Activated B cell treated with CpG ODN at 0.5 μM for 24 hours (primary cell): ENCODE results near the gene GALNT17. TPM values are rescaled to one million over a fixed set of nuclear protein-coding genes. Genes with fewer than 3 reads are reported as not detected.

Experiments used
- ATAC-seq: fragments of 200-7000 bp; cut with Tn5 transposase; one replicate; pipeline ENCODE4 v1.10.0; 2021; ENCODE audit warnings: low read depth, mild to moderate bottlenecking, moderate library complexity
- CTCF ChIA-PET: fragments of 350-600 bp; sonication (Branson Sonifier 250); formaldehyde crosslinking; loops from one replicate; lab custom pipeline; 2021; ENCODE audit warnings: antibody characterized with exemption; lab: Charles Lee
- POLR2A ChIA-PET: fragments of 350-600 bp; sonication (Branson Sonifier 250); formaldehyde crosslinking; loops from one replicate; lab custom pipeline; 2021; ENCODE audit warnings: antibody characterized with exemption; lab: Charles Lee
- DNase-seq: peaks from one replicate; pipeline ENCODE4 v3.0.0; 2022
- H3K27ac Mint-ChIP-seq: one replicate; pipeline ENCODE4 v1.8.0; 2020; ENCODE audit warnings: mixed read lengths
- H3K27me3 Mint-ChIP-seq: one replicate; pipeline ENCODE4 v1.8.0; 2021; ENCODE audit warnings: mixed read lengths
- H3K36me3 Mint-ChIP-seq: one replicate; pipeline ENCODE4 v1.8.0; 2021; ENCODE audit warnings: low read depth, mixed read lengths
- H3K4me1 Mint-ChIP-seq: one replicate; pipeline ENCODE4 v1.8.0; 2021; ENCODE audit warnings: mixed read lengths
- H3K4me3 Mint-ChIP-seq: one replicate; pipeline ENCODE4 v1.8.0; 2020; ENCODE audit warnings: mild to moderate bottlenecking, mixed read lengths
- H3K9me3 Mint-ChIP-seq: one replicate; pipeline ENCODE4 v1.8.0; 2020; ENCODE audit warnings: mixed read lengths
- intact Hi-C: fragments of 100-400 bp; cut with micrococcal nuclease; formaldehyde crosslinking; loops from one replicate; pipeline ENCODE4 v1.15.1; 2024
- total RNA-seq: library from RNA; stranded (reverse); gene quantifications from 2 replicates; pipeline ENCODE4 v1.2.3, GENCODE V29; 2022
- TF ChIP-seq, protein P1 (sequence below): fragments of 200-600 bp; IDR thresholded peaks from one replicate; pipeline ENCODE4 v1.8.0; 2022; ENCODE audit warnings: antibody characterized with exemption, mild to moderate bottlenecking

GALNT17 gene
- total RNA-seq, 1 donor from 2014 or later, result not detected

DNA sequence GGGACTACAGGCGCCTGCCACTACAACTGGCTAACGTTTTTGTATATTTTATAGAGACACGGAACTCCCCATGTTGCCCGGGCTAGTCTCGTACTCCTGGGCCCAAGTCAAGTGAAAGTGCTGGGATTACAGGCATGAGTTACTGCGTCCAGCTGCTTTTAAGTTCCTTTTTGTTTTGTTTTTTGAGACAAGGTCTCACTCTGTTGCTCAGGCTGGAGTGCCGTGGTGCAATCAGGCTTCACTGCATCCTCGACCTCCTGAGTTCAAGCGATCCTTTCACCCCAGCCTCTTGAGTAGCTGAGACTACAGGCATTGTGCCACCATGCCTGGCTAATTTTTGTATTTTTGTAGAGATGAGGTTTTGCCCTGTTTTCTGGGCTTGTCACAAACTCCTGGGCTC is 155.0 kb downstream of the GALNT17 start:
- CTCF ChIA-PET, result no interaction called here
- TF ChIP-seq, protein P1, sequence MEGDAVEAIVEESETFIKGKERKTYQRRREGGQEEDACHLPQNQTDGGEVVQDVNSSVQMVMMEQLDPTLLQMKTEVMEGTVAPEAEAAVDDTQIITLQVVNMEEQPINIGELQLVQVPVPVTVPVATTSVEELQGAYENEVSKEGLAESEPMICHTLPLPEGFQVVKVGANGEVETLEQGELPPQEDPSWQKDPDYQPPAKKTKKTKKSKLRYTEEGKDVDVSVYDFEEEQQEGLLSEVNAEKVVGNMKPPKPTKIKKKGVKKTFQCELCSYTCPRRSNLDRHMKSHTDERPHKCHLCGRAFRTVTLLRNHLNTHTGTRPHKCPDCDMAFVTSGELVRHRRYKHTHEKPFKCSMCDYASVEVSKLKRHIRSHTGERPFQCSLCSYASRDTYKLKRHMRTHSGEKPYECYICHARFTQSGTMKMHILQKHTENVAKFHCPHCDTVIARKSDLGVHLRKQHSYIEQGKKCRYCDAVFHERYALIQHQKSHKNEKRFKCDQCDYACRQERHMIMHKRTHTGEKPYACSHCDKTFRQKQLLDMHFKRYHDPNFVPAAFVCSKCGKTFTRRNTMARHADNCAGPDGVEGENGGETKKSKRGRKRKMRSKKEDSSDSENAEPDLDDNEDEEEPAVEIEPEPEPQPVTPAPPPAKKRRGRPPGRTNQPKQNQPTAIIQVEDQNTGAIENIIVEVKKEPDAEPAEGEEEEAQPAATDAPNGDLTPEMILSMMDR, result no peak
- H3K4me3 Mint-ChIP-seq, result no peak overlapping the region
- no peak for ATAC-seq
- H3K27me3 Mint-ChIP-seq, result no peaks in the 10 kb centered on the region
- H3K36me3 Mint-ChIP-seq, result no peaks in the 10 kb centered on the region
- no peaks in the 10 kb centered on the region for H3K4me1 Mint-ChIP-seq
- H3K27ac Mint-ChIP-seq, result no peak overlapping the region
- DNase-seq, result no peak
- POLR2A ChIA-PET, result no interaction called here
- intact Hi-C loops, result no loop called here
- peaks cover 7% of the 10 kb centered on the region for H3K9me3 Mint-ChIP-seq

DNA sequence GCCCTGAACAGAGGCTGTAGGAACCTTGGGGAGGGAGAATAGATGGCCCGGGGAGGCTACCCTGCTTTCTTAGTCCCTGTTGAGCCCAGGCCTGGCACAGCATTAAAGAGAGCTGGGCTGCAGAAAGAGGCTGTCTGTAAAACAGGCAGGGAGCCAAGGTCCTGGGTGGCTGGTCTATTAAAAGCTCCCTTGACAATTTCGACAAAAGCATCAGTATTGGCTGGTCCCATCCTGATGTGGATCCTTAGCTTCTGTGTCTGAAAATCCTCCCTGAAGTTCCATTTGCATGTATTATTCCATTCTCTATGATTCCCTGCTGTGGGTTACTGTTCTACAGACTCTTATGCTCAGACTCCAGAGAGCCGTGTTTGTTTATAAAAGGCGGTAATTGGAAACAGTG is 158.5 kb downstream of the GALNT17 start:
- Mint-ChIP-seq H3K4me1 (no peaks in the 10 kb centered on the region), H3K4me3 (no peak overlapping the region), H3K9me3 (peaks cover 3% of the 10 kb centered on the region), H3K27me3 (no peaks in the 10 kb centered on the region), H3K27ac (no peak overlapping the region), H3K36me3 (no peaks in the 10 kb centered on the region)
- DNase-seq (no peak), ATAC-seq (no peak)
- ChIA-PET CTCF (no interaction called here), POLR2A (no interaction called here)
- intact Hi-C loops, result no loop called here
- TF ChIP-seq, protein P1, result no peak

DNA sequence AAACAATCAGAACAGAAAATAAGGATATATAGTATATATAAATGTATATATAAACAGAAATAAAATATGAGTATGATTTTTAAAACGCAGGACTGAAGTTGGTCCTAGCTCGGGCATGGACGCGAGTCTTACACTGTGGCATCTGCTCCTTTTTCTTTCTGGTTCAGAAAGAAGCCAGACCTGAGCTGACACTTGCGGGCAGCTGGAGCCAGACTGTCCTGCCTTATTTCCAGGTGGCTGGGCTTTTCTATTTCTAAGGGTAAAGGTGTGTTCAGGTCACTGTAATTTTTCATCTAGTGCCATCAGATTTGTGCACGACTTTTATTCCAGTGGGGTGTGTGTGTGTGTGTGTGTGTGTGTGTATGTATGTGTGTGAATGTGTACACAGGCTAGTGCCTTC is 166.4 kb downstream of the GALNT17 start:
- TF ChIP-seq, protein P1, result no peak
- ChIA-PET CTCF (no interaction called here), POLR2A (no interaction called here)
- Mint-ChIP-seq H3K27ac (no peak overlapping the region), H3K36me3 (no peaks in the 10 kb centered on the region), H3K4me3 (no peak overlapping the region), H3K9me3 (peaks cover 4% of the 10 kb centered on the region), H3K4me1 (no peaks in the 10 kb centered on the region), H3K27me3 (no peaks in the 10 kb centered on the region)
- intact Hi-C loops, result no loop called here
- ATAC-seq (no peak), DNase-seq (no peak)

DNA sequence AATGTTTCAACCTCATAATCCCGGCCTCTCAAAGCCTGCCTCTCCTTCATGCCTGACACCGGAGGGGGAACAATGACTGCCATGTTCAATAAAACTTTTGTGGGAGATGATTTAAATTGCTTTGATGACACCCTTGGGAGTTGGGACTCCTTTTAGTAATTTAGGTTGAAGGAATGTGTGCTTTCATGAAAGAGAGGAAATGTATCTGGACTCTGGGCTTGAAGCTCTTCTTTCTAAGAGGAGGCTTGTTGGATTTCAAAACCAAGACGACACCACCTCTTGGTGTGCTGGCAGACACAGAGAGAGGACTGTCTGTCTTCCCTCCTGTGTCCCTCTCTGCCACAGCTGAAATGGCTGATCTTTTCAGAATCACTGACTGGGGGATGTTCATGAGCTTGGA is 168.1 kb downstream of the GALNT17 start:
- no peak overlapping the region for H3K4me3 Mint-ChIP-seq
- TF ChIP-seq, protein P1, result no peak
- H3K4me1 Mint-ChIP-seq, result no peaks in the 10 kb centered on the region
- ATAC-seq, result no peak
- H3K36me3 Mint-ChIP-seq, result no peaks in the 10 kb centered on the region
- no peak overlapping the region for H3K27ac Mint-ChIP-seq
- ChIA-PET POLR2A (no interaction called here), CTCF (no interaction called here)
- intact Hi-C loops, result no loop called here
- H3K9me3 Mint-ChIP-seq, result peaks cover 2% of the 10 kb centered on the region
- no peak for DNase-seq
- no peaks in the 10 kb centered on the region for H3K27me3 Mint-ChIP-seq

DNA sequence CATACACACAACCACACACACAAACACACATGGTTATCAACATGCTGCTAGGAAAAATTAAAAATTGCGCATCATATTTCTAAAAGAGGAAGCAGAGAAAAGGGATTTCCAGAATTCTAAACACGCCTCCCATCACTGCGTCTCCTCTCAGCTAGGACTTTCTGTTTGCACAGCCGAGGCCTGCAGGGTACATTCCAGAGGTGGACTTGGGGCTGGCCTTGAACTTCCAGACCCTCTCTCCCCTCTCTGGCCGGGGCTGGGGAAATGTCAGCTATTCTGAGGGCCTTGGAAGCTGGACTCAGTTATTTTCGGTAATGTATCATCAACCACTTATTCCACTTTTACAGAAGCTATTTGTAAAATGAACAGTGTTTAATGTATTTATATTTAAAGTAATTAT is 168.7 kb downstream of the GALNT17 start:
- Mint-ChIP-seq H3K4me1 (no peaks in the 10 kb centered on the region), H3K27me3 (no peaks in the 10 kb centered on the region), H3K9me3 (peaks cover 2% of the 10 kb centered on the region), H3K27ac (no peak overlapping the region), H3K4me3 (no peak overlapping the region), H3K36me3 (no peaks in the 10 kb centered on the region)
- ATAC-seq (no peak), DNase-seq (no peak)
- CTCF ChIA-PET, result no interaction called here
- TF ChIP-seq, protein P1, result no peak
- intact Hi-C loops, result no loop called here
- POLR2A ChIA-PET, result no interaction called here
